Endothelial cell of umbilical vein (primary cell): ENCODE results near the gene RPL39L. TPM values are rescaled to one million over a fixed set of nuclear protein-coding genes. Genes with fewer than 3 reads are reported as not detected.

ENCODE experiments used
- BruUV-seq: library from RNA; stranded (reverse); fragments of 400-500 nt; replicated peaks from 2 replicates; lab custom pipeline; 2021; lab: Mats Ljungman, UMichigan
- CTCF ChIA-PET: fragments of 300-600, 350-600 bp; sonication (Branson Sonifier 250); formaldehyde crosslinking; loops from one replicate; lab custom pipeline; 2021; ENCODE audit warnings: antibody characterized with exemption, inconsistent platforms; lab: Charles Lee
- POLR2A ChIA-PET: fragments of 300-600, 350-600 bp; sonication (Branson Sonifier 250); formaldehyde crosslinking; loops from one replicate; lab custom pipeline; 2021; ENCODE audit warnings: antibody characterized with exemption, inconsistent platforms; lab: Charles Lee
- DNase-seq: peaks from one replicate; pipeline ENCODE4 v3.0.0-alpha.2; 2011; ENCODE audit warnings: low read depth, low spot score
- FAIRE-seq: peaks from 2 replicates; lab custom pipeline; 2011; peaks lifted over from hg19 to GRCh38; lab: Jason Lieb, UNC
- H2AFZ ChIP-seq: 2 replicates; pipeline ENCODE4 v1.6.0; 2012; ENCODE audit warnings: low read depth, low read length, control low read depth, inconsistent platforms
- H3K27ac ChIP-seq: 2 replicates; pipeline ENCODE4 v1.5.1; 2011; ENCODE audit warnings: low read depth, mild to moderate bottlenecking, control low read depth, low read length, moderate library complexity; ENCODE audit not compliant: insufficient read depth
- H3K27me3 ChIP-seq, 2 experiments: 2 replicates each; pipeline versions ENCODE4 v1.6.0 to v1.6.1; 2011; ENCODE audit warnings: low read length in 2 of 2, mixed read lengths in 1 of 2; ENCODE audit not compliant: control insufficient read depth in 2 of 2, insufficient read depth in 2 of 2
- H3K36me3 ChIP-seq, 2 experiments: 2 replicates in 1 of 2; 3 replicates in 1 of 2; pipeline ENCODE4 v1.5.1; 2011; ENCODE audit warnings: low read length in 2 of 2, mild to moderate bottlenecking in 1 of 2, moderate library complexity in 1 of 2; ENCODE audit not compliant: control insufficient read depth in 2 of 2, insufficient read depth in 2 of 2; ENCODE audit errors: extremely low read depth in 1 of 2
- H3K4me1 ChIP-seq: 3 replicates; pipeline ENCODE4 v1.5.1; 2011; ENCODE audit warnings: mild to moderate bottlenecking, low read length; ENCODE audit not compliant: control insufficient read depth, insufficient read depth; ENCODE audit errors: extremely low read depth
- H3K4me2 ChIP-seq: 2 replicates; pipeline ENCODE4 v1.6.1; 2011; ENCODE audit warnings: low read length, control low read depth, mixed read lengths; ENCODE audit not compliant: insufficient read depth
- H3K4me3 ChIP-seq, 3 experiments: fragments of 200-600 bp in 1 of 3; sonication (generic), shearing (Covaris generic) in 1 of 3; replicated peaks in 1 of 3; 2 replicates each; pipeline ENCODE4 v1.5.1; 2011 to 2016; ENCODE audit warnings: control low read depth in 3 of 3, low read length in 3 of 3, mild to moderate bottlenecking in 2 of 3, inconsistent platforms in 1 of 3, low read depth in 1 of 3, moderate library complexity in 1 of 3; ENCODE audit not compliant: insufficient read depth in 1 of 3
- H3K79me2 ChIP-seq: 2 replicates; pipeline ENCODE4 v1.6.0; 2012; ENCODE audit warnings: low read length, inconsistent platforms; ENCODE audit not compliant: control insufficient read depth, insufficient read depth
- H3K9ac ChIP-seq: replicated peaks from 2 replicates; pipeline ENCODE3; 2011; ENCODE audit warnings: low read length, control low read depth; ENCODE audit not compliant: insufficient read depth; ENCODE audit errors: extremely low read depth
- H3K9me1 ChIP-seq: replicated peaks from 3 replicates; pipeline ENCODE4 v1.6.0; 2011; ENCODE audit warnings: mild to moderate bottlenecking, low read length; ENCODE audit not compliant: control insufficient read depth, insufficient read depth; ENCODE audit errors: extremely low read depth
- H3K9me3 ChIP-seq: replicated peaks from 2 replicates; pipeline ENCODE4 v1.5.1; 2012; ENCODE audit warnings: low read length, inconsistent platforms; ENCODE audit not compliant: control insufficient read depth, insufficient read depth
- H4K20me1 ChIP-seq: replicated peaks from 2 replicates; pipeline ENCODE3; 2011; ENCODE audit warnings: mild to moderate bottlenecking, low read length; ENCODE audit not compliant: control insufficient read depth, insufficient read depth; ENCODE audit errors: extremely low read depth
- EZH2 ChIP-seq: IDR thresholded peaks from 2 replicates; pipeline ENCODE4 v1.6.1; 2012; ENCODE audit warnings: borderline replicate concordance, low read depth, mild to moderate bottlenecking, moderate library complexity, low read length, inconsistent platforms; ENCODE audit not compliant: severe bottlenecking
- FOS ChIP-seq: IDR thresholded peaks from 2 replicates; pipeline ENCODE4 v1.6.1; 2011; ENCODE audit warnings: mild to moderate bottlenecking, low read length, moderate library complexity, borderline replicate concordance; ENCODE audit not compliant: insufficient read depth
- GATA2 ChIP-seq: IDR thresholded peaks from 2 replicates; pipeline ENCODE4 v1.7.0; 2011; ENCODE audit warnings: low read depth, mild to moderate bottlenecking, moderate library complexity, mixed read lengths, low read length; ENCODE audit not compliant: insufficient read length, insufficient read depth
- JUN ChIP-seq: IDR thresholded peaks from 2 replicates; pipeline ENCODE4 v1.6.1; 2011; ENCODE audit warnings: borderline replicate concordance, low read depth; ENCODE audit not compliant: insufficient read length, insufficient read depth
- MYC ChIP-seq: IDR thresholded peaks from one replicate; pipeline ENCODE4 v1.6.1; 2011; ENCODE audit warnings: mild to moderate bottlenecking, low read depth, low read length
- POLR2A ChIP-seq: IDR thresholded peaks from 2 replicates; pipeline ENCODE4 v1.6.1; 2012; ENCODE audit warnings: low read depth, mild to moderate bottlenecking, control low read depth, low read length
- POLR2AphosphoS5 ChIP-seq: IDR thresholded peaks from 2 replicates; pipeline ENCODE4 v1.6.1; 2012; ENCODE audit warnings: low read depth, mild to moderate bottlenecking, control low read depth, low read length, moderate library complexity; ENCODE audit not compliant: insufficient read depth
- dilution Hi-C: fragments of 300-500 bp; cut with MboI; formaldehyde crosslinking; loops from one replicate; pipeline ENCODE4 v1.15.0; 2019; ENCODE audit warnings: low sequenced_read_pairs; ENCODE audit not compliant: extremely low pct_ligation_motif_present
- intact Hi-C: fragments of 100-400 bp; cut with micrococcal nuclease; formaldehyde crosslinking; loops from one replicate; pipeline ENCODE4 v1.10.0; 2022
- polyA plus RNA-seq, 4 experiments: library from polyadenylated mRNA; depleted of rRNA in 3 of 4; stranded (reverse) in 3 of 4; unstranded in 1 of 4; fragments of >200 nt; gene quantifications; 2 replicates each; pipeline versions ENCODE4 v1.2.1 to v1.2.3, GENCODE V29; 2011 to 2012; ENCODE audit warnings: missing spikeins in 1 of 4
- total RNA-seq: library from RNA; stranded (reverse); gene quantifications from 2 replicates; pipeline ENCODE4 v1.2.3, GENCODE V29; 2021
- TF ChIP-seq, protein P1 (sequence below): IDR thresholded peaks from 2 replicates; pipeline ENCODE4 v1.6.1; 2011; ENCODE audit not compliant: insufficient read depth, insufficient read length
- TF ChIP-seq, protein P2 (sequence below), 2 donors: IDR thresholded peaks; 1 replicate in 1 of 2; 2 replicates in 1 of 2; pipeline ENCODE4 v1.5.1; 2011; ENCODE audit warnings: low read length in 2 of 2, mild to moderate bottlenecking in 2 of 2, moderate library complexity in 2 of 2, control low read depth in 1 of 2, inconsistent platforms in 1 of 2, low read depth in 1 of 2; ENCODE audit not compliant: insufficient read depth in 1 of 2; ENCODE audit errors: extremely low read depth in 1 of 2

The RPL39L gene
- total and polyA plus RNA-seq, 2 donors (not counting 3 experiments of a cell fraction or from before 2014, with no cell fraction given): 14.3 to 22.3 TPM

DNA sequence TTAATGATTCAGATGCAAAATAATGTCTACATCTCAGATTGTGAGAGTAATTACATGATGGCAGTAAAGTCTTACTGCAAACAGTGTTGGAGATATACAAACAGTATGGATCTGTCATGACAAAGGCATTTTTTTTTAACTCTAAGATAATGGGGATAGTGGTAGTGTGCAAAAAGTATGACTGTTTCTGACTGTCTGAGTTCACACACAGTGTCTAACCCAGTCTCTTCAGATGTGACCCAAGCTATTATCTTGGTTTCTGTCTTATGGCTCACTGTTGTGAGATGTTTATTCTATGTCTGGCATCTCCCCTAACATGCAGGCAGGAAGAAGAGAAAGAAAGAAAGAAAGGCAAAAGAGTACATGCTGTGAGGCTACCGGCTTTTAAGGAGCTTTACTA lies 17.0 kb downstream of the RPL39L start:
- Histone ChIP-seq H3K79me2 (no peaks in the 10 kb centered on the region), H2AFZ (no peak overlapping the region), H3K9me3 (no peaks in the 10 kb centered on the region), H3K4me1 (no peaks in the 10 kb centered on the region), H3K4me2 (no peak overlapping the region), H4K20me1 (no peaks in the 10 kb centered on the region), H3K36me3 (peaks cover 0 to 3% of the 10 kb centered on the region in 2 experiments), H3K4me3 (no peak overlapping the region), H3K9me1 (no peaks in the 10 kb centered on the region), H3K27me3 (no peaks in the 10 kb centered on the region), H3K9ac (no peak overlapping the region), H3K27ac (no peak overlapping the region)
- FAIRE-seq (no peak), DNase-seq (no peak)
- intact Hi-C loops: no loop called here
- no TSS peak for BruUV-seq
- dilution Hi-C loops: no loop called here
- CTCF ChIA-PET: interaction anchor here (1.1 to 3.5 kb wide), 3 partner anchors 9 to 43 kb away, joined by 4 to 14 read pairs (median 11); partner anchors contain the start of gene RPL39L
- POLR2A ChIA-PET: no interaction called here
- TF ChIP-seq, protein P1, sequence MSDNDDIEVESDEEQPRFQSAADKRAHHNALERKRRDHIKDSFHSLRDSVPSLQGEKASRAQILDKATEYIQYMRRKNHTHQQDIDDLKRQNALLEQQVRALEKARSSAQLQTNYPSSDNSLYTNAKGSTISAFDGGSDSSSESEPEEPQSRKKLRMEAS: no peak
- TF ChIP-seq FOS (no peak), EZH2 (no peak), GATA2 (no peak), MYC (no peak), JUN (no peak), POLR2AphosphoS5 (no peak), POLR2A (no peak)
- TF ChIP-seq, protein P2, sequence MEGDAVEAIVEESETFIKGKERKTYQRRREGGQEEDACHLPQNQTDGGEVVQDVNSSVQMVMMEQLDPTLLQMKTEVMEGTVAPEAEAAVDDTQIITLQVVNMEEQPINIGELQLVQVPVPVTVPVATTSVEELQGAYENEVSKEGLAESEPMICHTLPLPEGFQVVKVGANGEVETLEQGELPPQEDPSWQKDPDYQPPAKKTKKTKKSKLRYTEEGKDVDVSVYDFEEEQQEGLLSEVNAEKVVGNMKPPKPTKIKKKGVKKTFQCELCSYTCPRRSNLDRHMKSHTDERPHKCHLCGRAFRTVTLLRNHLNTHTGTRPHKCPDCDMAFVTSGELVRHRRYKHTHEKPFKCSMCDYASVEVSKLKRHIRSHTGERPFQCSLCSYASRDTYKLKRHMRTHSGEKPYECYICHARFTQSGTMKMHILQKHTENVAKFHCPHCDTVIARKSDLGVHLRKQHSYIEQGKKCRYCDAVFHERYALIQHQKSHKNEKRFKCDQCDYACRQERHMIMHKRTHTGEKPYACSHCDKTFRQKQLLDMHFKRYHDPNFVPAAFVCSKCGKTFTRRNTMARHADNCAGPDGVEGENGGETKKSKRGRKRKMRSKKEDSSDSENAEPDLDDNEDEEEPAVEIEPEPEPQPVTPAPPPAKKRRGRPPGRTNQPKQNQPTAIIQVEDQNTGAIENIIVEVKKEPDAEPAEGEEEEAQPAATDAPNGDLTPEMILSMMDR (IDR thresholded peaks at IDR 0.05; ENCODE audit: extremely low read depth in 1 of 2, insufficient read depth in 1 of 2, low read depth in 1 of 2, low read length in 2 of 2): no peak
